Measurements from ENCODE around the gene RAI1.

Gene RAI1

DNA sequence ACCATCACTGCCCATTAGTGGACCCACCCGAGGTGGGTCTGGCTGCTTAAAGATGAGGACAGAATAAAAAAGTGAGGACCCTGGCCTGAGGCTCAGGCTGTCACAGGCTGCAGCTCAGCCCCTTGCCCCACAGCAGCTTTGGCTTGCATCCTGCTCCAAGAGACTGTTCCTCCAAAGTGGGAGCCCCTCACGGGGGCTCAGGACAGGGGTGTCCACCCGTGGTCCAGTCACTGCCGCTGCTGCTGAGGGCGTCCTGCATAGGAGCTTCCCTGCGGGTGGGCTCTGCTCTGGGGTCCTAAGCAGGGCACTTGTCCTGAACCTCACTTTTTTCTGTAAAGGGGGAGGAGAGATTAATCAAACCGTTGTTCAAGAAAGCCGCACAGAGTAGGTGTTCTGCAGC, 107.7 kb downstream of the RAI1 start:
- no peak for DNase-seq

DNA sequence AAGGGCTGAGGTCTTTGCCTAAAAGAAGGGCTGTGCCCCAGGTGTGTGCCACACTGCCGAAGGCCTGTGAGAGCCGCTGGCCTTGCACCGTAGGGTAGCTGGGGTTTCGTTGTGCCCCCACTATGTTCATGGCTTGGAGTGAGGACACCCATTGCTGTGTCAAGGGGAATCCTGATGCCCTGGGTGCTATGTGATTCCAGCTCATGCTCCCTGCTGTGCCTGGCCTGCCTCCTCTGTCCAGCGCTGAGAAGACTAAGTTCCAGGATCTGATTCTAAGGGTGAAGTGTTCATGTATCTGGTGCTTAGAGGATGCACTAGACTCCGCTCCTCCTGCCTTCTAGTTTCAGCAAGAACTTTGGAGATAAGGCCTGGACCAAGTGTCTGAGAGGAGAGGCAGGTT, 108.2 kb downstream of the RAI1 start:
- DNase-seq = no peak

DNA sequence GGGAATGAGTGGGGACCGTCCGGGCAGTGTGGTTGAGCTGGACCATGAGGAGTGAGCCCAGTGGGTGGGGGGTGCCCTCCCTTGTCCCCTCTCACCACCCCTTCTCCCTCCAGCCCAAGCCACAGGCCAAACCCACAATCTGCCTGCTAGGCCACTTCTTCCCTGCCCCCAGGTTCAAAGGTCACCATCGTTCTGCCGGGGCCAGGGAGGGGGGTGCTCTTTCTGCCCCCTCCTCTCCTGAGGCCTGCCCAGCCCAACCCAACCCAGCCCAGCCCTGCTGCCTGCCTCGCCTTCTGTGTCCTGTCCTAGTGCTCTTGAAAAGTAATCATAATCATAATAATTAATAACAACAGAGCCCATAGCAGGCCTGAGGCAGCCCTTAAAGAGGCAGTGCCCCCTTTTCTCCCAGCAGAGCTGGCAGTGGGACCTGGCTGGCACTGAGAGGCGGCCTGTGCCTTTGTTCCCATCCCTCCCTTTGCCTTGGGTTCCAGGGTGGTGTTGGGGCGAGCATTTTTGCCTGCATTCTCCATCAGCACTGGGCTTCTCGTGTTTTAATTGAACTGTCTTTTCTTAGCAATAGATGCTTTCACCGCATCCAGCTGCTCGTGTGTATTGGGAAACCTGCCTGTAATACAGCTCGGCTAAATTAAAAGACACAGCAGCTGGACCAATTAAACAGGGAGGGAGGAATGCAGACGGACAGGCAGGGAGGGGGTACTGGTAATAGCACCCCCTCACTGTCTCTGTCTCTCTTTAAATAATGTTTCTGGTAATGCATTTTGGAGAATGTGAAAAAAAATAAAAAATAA, 108.8 kb downstream of the RAI1 start:
- no peak for DNase-seq

DNA sequence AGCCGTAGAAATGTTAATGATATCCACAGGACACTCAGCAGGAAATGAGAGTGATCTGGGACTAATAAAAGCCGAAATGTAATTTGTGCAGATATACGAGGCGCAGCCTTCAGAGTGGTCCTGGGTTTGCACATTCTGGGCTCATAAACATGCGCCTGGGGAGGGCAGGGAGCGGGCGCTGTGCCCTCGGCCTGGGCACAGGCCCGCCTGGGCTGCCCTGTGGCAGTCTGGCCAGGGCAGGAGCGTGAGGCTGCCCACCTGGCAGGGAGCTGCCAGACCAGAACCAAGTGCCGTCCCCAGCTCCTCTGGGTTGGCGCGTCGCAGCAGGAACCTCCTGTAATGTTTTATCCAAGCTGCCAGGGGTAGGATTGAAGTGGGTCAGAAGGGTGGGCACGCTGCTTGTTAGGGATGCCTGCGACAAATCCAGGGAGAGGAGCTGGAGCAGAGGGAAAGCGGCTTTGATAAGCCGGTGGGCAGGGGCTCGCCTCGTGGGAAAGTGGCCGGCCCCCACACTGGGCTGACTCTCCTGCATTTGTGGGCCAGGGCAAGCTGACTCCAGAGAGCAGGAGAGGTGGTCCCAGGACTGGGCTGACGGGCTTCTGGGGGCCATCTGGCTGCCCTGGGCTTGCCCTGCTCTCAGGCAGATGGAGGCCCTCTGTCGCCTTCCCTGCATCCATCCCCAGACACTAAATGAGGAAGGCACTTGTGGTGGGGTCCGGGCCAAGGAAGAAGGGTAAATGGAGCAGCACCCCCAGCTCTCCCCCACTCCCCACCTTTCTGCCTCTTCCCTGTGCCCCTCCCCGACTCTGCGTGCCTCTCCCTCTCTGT, 109.6 kb downstream of the RAI1 start:
- DNase-seq = no peak

DNA sequence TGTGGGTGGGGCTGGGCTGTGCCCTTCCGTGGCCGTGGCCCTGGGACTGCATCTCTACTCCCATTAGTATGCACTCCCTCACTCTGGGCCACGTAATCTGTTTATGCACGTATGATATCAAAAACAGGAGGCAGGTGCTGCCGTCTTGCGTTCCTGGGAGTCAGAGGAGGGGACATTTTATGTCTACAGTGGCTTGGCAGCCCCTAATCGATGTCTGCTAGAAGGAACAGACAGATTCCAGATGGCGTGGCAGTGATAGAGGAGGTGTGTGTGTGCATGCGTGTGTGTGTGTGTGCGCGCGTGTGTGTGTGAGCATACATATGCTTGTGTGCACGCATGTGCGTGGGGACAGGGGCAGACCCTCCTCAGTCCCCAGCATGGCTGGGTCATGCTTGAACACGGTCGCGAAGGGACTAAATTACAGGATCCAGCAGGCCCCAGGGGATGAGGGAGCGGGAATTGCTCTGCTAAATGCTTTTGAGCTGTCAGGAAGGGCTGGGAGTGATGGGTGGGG, 110.8 kb downstream of the RAI1 start:
- DNase-seq = no peak

DNA sequence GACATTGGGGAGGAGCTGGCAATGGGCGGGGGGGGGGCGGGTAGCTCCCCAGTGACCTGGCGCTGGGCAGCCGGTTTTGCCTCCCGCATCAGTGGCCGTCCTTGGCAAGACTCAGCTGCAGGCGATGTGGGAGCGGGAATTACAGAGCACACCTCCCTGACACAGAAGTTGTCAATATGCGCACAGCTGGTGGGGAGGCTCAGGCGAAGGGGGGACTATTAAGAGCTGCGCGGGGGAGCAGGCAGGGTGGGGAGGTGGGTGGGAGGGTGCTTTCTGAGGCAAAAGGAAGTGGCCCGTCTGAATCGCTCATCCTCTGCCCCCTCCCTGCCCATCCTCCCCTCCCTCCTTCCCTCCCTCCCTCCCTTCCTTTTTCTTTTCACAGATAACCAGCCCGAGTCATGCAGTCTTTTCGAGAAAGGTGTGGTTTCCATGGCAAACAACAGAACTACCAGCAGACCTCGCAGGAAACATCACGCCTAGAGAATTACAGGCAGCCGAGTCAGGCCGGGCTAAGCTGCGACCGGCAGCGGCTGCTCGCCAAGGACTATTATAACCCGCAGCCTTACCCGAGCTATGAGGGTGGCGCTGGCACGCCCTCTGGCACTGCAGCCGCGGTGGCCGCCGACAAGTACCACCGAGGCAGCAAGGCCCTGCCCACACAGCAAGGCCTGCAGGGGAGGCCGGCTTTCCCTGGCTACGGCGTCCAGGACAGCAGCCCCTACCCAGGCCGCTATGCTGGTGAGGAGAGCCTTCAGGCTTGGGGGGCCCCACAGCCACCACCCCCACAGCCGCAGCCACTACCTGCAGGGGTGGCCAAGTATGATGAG, 111.5 kb downstream of the RAI1 start:
- peak; percentile 65 for DNase-seq

DNA sequence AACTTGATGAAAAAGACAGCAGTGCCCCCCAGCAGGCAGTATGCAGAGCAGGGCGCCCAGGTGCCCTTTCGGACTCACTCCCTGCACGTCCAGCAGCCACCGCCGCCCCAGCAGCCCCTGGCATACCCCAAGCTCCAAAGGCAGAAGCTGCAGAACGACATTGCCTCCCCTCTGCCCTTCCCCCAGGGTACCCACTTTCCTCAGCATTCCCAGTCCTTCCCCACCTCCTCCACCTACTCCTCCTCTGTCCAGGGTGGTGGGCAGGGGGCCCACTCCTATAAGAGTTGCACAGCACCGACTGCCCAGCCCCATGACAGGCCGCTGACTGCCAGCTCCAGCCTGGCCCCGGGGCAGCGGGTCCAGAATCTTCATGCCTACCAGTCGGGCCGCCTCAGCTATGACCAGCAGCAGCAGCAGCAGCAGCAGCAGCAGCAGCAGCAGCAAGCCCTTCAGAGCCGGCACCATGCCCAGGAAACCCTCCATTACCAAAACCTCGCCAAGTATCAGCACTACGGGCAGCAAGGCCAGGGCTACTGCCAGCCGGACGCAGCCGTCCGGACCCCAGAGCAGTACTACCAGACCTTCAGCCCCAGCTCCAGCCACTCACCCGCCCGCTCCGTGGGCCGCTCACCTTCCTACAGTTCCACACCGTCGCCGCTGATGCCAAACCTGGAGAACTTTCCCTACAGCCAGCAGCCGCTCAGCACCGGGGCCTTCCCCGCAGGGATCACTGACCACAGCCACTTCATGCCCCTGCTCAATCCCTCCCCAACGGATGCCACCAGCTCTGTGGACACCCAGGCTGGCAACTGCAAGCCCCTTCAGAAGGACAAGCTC, 112.3 kb downstream of the RAI1 start:
- DNase-seq = no peak

DNA sequence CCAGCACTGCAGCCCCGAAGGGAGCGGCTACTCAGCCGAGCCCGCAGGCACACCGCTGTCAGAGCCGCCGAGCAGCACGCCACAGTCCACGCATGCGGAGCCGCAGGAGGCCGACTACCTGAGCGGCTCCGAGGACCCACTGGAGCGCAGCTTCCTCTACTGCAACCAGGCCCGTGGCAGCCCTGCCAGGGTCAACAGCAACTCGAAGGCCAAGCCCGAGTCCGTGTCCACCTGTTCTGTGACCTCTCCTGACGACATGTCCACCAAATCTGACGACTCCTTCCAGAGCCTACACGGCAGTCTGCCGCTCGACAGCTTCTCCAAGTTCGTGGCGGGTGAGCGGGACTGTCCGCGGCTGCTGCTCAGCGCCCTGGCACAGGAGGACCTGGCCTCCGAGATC, 113.1 kb downstream of the RAI1 start:
- no peak for DNase-seq

DNA sequence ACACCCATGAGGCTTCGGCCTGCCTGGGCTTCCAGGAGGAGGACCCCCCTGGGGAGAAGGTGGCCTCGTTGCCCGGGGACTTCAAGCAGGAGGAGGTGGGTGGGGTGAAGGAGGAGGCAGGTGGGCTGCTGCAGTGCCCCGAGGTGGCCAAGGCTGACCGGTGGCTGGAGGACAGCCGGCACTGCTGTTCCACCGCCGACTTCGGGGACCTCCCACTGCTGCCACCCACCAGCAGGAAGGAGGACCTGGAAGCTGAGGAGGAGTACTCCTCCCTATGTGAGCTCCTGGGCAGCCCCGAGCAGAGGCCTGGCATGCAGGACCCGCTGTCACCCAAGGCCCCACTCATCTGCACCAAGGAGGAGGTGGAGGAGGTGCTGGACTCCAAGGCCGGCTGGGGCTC, 114.0 kb downstream of the RAI1 start:
- no peak for DNase-seq

DNA sequence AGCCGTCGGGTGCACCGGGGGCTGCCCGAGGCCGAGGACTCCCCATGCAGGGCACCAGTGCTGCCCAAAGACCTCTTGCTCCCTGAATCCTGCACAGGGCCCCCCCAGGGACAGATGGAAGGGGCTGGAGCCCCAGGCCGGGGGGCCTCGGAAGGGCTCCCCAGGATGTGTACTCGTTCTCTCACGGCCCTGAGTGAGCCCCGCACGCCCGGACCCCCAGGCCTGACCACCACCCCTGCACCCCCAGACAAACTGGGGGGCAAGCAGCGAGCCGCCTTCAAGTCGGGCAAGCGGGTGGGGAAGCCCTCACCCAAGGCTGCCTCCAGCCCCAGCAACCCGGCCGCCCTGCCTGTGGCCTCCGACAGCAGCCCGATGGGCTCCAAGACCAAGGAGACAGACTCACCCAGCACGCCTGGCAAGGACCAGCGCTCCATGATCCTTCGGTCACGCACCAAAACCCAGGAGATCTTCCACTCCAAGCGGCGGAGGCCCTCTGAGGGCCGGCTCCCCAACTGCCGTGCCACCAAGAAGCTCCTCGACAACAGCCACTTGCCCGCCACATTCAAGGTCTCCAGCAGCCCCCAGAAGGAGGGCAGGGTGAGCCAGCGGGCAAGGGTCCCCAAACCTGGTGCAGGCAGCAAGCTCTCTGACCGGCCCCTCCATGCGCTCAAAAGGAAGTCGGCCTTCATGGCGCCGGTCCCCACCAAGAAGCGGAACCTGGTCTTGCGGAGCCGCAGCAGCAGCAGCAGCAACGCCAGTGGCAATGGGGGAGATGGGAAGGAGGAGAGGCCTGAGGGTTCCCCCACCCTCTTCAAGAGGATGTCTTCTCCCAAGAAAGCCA, 114.9 kb downstream of the RAI1 start:
- DNase-seq = no peak

DNA sequence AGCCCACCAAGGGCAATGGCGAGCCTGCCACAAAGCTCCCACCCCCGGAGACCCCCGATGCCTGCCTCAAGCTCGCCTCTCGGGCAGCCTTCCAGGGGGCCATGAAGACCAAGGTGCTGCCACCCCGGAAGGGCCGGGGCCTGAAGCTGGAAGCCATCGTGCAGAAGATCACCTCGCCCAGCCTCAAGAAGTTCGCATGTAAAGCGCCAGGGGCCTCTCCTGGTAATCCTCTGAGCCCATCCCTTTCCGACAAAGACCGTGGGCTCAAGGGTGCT, 115.5 kb downstream of the RAI1 start:
- no peak for DNase-seq

DNA sequence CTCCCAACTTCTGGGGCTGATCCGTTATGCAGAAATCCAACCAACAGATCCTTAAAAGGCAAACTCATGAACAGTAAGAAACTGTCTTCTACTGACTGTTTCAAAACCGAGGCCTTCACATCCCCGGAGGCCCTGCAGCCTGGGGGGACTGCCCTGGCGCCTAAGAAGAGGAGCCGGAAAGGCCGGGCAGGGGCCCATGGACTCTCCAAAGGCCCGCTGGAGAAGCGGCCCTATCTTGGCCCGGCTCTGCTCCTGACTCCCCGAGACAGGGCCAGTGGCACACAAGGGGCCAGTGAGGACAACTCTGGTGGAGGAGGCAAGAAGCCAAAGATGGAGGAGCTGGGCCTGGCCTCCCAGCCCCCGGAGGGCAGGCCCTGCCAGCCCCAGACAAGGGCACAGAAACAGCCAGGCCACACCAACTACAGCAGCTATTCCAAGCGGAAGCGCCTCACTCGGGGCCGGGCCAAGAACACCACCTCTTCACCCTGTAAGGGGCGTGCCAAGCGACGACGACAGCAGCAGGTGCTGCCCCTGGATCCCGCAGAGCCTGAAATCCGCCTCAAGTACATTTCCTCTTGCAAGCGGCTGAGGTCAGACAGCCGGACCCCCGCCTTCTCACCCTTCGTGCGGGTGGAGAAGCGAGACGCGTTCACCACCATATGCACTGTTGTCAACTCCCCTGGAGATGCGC, 116.0 kb downstream of the RAI1 start:
- no peak for DNase-seq

DNA sequence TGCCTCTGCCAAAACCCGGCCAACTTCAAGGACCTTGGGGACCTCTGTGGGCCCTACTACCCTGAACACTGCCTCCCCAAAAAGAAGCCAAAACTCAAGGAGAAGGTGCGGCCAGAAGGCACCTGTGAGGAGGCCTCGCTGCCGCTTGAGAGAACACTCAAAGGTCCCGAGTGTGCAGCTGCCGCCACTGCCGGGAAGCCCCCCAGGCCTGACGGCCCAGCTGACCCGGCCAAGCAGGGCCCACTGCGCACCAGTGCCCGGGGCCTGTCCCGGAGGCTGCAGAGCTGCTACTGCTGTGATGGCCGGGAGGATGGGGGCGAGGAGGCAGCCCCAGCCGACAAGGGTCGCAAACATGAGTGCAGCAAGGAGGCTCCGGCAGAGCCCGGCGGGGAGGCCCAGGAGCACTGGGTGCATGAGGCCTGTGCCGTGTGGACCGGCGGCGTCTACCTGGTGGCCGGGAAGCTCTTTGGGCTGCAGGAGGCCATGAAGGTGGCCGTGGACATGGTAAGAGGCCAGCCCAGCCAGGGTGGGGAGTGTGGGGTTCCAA, 116.8 kb downstream of the RAI1 start:
- DNase-seq = no peak

DNA sequence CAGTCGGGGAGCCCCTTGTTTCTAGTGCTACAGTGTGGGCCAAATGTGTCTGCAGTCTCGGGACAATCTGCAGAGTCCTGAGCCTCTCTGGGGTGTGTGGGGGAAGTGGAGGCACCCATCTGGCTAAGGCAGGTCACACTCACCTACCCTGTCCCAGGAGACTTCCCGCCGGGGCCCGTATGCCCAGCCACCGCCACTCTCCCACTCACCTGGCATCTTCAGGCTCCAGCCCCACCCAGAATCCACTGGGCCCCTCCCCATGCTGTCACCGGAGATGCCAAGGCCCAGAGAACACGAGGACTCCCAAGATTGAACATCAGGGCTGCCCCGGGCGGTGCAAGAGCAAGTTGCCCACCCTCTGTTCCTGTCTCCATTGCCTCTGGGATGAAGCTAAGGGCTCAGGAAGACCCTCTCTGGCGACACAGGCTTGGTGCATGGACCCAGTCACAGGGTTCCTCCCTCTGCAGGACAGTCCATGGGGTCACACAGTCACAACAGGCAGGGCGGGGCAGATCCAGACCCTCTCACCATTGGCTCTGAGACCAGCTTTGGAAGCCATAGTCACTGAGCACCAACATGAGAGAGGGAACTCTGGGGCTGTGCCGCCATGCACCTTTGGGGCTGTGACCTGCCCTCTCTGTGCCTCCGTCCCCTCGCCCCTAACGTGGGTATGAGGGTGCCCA, 117.5 kb downstream of the RAI1 start:
- DNase-seq = no peak

DNA sequence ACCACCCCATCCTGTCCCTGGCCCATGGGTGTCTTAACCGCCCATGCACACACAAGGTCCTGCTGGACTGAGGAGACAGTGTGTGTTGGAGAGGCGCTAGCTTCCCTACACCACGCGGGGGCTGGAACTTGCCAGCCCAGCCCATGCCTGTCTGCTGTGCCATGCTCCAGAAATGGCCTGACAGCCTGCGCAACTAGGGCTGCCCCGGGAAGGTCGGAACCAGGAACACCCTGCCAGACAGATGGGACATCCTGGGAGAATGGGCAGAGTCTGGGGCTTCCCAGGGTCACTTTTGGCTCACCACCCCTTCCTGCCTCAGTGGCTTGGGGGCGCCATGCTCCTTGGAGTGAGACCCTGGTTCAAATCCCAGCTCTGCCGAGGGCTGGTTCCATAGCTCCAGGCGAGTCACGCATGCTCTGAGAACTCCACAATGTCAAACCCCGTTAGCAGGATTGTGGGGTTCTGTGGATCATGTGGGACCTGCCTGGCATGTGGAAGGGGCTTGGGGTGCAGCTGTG, 119.3 kb downstream of the RAI1 start:
- DNase-seq = no peak

DNA sequence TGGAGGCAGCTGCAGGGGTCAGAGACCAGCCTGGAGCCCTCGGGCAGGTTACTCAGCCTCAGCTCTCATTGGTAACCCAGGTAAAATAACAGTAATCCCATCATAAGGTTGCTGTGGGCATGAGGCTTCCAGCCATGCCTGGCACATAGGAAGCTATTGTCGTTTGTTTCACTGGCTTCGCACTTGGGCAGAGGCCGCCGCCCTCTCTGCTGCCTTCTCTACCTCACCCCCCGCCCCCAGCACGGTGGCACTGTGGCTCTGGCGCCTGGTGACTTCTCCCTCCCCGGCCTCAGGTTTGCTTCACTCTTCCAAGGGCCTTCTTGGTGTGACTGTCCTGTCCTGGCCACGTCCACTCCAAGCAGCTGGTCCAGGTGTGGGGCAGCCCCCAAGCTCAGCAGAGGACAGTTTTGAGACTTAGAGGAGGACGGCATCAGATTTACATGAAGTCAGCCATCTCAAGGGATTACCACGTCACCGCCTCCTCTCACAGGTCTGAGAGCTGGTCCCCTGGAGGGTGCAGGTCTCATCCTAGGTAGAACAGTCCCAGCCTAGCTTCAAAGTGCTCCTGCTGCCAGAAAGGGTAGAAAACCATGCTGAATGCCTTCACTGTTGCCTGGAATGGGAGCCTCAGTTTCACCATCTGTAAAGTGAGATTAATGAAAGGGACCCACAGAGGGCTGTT, 120.7 kb downstream of the RAI1 start:
- no peak for DNase-seq

DNA sequence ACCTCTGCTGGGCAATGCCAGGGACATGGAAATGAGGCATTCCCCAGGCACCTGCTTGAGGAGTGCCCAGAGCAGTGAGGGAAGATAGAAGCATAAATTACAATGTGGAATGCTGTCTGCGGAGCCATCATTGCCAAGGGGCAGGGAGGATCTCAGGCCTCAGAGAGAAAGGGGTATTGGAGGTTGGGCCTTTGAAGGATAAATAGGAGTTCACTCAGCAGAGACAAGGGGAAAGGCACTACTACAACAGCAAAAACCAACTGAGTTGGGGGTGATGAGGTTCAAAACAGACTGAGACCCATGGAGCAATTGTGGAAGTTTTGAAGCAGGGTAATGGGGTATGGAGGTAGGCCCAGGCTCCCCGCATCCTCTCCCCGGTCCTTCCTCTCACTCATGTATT, 122.7 kb downstream of the RAI1 start:
- DNase-seq = no peak

DNA sequence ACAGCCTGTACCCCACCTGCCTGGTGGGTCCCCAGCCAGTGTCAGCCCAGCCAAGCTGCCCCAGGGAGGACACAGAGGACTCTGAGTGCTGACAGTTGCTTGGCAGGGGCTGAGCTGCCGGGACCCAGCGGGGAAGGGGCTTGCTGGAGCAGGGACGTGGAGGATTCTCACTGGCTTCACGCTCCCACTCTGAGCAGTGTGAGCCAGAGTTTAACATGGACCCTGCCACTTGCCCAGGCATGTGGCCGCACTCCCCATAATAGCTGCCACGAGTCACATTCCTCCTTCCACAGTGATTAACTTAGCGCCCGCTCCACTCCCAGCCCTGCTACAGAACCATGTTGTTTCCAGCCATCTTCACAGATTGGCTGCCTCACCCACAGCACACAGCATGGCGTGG, 124.3 kb downstream of the RAI1 start:
- DNase-seq = no peak

DNA sequence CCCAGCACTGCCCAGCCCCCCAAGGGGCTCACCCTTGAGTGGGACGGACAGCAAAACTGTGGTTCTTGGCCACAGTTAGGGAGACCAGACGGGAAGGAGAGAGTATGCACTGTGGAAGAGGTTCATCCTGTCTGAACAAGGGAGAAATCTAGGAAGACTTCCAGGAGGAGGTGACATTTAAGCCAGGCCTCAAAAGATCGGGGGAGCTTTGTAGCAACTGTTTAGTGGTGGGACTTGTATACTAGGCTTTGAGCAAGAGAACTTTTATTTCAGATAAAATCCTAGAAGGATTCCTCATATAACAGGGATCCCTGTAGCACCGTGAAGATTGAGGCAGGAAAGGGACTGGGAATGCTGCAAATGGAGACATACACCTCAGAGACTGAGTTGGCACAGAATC, 124.8 kb downstream of the RAI1 start:
- DNase-seq = no peak

Measured in NCI-H2227 treated with DMSO at 0.1 percent for 48 hours (cell line).